Measurements from ENCODE around the gene IGSF21.

The IGSF21 gene

DNA sequence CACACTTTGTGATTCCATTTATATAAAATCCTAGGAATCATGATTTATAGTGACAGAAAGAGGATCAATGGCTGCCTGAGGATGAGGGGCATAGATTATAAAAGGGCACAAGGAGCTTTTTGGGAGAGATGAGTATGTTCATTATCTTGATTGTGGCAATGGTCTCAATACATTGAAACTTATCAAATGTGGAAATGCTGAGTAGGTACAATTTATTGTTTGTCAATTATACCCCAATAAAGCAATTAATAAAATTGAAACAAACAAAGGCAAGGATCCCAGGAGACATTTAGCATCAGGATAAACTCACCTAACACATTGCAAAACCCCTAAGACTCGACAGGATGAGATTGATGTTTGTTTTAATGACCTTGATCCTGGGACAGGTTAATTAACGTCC, 220.1 kb downstream of the IGSF21 start:
- DNase-seq (ENCODE audit: low read depth), result no peak

DNA sequence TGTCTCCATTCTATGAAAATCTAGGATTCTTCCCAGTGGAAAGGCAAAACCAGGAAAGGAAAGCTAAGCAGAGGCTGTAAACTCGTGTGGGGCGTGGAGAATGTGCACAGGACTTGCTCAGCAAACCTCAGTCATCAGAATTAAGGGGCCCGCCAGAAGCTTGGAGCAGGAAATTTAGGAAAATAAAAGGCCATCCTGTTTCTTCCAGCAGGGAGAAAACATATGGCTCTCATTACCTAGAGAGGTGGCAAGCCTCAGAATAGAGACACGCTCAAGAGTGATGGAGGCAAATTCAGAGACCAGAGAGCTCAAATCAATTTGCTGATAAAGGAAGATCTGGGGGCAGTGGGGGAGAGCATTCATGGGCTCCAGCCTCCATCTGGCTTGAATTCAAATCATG, 221.2 kb downstream of the IGSF21 start:
- DNase-seq (ENCODE audit: low read depth), result no peak

DNA sequence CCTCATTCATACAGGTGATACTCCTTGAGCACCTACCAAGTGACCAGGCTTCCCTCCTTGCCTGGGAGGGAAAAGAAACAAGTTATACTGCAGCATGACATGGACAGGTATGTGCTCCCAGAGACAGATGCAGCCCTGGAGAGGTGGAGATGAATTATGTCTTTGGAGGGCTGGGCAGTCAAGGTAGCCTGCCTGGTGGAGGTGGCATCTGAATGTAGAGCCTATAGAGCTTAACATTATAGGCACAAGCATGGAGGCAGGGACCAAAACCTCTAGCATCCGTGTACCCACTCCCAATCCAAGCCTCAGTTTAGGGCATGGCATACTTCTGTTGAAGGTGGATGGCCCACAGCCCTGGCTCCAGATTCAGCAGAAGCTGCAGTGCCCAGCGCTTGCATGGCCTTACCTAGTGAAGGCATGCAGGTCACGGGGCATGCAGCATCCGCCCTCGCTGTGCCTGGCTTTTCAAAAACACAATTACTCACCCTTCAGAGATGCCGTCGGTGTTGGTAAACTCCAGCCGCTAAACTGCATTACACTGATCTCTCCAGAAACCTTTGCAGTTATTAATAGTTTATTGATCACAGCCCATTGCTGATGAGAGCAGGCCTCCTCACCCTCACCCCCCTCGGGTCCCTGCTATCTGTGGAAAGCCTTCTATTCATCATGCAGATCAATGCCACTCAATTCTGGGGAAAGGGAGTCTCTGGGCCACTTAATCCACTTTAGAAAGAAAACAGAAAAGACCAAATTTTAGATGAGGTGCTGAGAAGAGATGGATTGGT, 222.1 kb downstream of the IGSF21 start:
- no peak for DNase-seq (ENCODE audit: low read depth)

DNA sequence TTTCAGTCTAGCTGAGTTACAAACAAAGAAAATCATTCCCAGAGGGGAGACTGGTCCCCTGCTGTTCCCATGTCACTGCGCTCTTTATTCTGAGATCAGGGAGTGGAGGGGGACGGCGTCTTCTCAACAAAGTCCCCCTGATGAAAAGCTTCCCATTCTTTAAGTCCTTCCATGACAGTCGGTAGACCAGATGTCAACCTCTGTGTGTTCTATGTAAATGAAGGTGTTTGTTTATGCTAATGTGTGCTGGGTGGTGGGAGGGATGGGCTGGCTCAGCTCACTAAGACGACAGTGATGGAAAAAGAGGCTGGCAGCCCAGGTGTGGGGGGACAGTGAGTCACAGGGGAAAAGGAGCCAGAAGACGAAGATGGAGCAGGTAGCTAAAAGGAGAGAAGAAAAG, 225.0 kb downstream of the IGSF21 start:
- DNase-seq (ENCODE audit: low read depth), result no peak

DNA sequence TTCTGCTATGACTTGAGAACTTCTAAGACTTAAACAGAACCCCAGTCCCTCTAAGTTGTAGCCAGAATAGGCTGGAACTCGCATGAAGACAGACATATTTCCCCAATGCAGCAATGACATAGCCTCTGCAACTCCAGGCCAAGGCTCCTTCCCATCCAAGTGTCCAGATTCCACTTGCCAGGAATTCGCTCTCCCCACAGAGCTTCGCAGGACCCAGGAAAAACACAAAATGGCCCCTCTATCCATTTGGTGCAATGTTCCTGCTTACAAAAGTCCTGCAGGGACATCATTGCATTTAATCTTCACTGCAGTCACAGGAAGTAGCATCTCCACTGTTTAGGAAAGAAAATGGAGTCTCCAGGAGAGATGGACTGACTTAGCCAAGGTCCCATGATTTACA, 225.6 kb downstream of the IGSF21 start:
- no peak for DNase-seq (ENCODE audit: low read depth)

DNA sequence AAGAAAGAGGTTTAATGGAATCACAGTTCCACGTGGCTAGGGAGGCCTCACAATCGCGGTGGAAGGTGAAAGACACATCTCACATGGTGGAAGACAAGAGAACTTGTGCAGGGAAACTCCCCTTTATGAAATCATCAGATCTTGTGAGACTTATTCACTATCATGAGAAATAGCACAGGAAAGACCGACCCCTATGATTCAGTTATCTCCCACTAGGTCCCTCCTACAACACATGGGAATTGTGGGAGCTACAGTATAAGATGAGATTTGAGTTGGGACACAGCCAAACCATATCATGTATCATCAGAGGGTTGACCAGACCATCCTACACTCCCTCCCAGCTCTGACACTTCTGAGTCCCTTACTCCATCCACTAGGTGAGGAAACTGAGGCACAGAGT, 229.2 kb downstream of the IGSF21 start:
- DNase-seq (ENCODE audit: low read depth), result no peak

DNA sequence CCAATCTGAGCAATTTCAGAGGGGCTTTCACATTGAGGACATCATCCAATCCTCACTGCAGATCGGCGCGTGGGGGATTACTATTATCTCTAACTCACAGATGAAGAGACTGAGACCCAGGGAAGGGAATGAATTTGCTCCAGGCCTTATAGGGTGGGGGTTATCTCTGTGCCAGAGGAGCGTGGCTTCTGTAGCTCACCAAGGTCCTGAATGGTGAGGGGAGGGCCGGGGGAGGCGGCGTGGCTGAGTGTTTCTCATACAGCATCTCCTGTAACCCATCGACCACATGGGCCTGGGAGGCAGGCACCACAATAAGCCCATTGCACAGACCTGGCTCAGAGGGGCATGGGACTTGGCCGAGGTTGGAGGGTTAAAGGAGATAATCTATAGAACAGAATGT, 230.2 kb downstream of the IGSF21 start:
- no peak for DNase-seq (ENCODE audit: low read depth)

DNA sequence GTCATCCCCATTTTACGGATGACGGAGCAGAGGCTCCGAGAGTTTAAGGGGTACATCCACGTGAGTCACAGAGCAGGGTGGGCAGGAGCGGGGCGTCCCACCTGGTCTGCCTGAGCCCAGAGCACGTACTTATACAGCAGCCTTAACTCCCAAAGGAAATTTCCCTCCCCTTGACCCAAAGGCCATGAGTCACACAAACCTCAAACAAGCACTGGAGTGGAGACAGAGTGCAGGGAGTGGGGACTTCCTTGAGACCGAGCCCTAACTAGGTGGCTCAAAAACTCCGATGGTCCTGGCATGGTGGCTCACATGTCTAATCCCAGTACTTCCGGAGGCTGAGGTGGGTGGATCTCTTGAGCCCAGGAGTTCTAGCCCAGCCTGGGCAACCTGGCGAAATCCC, 231.6 kb downstream of the IGSF21 start:
- no peak for DNase-seq (ENCODE audit: low read depth)

DNA sequence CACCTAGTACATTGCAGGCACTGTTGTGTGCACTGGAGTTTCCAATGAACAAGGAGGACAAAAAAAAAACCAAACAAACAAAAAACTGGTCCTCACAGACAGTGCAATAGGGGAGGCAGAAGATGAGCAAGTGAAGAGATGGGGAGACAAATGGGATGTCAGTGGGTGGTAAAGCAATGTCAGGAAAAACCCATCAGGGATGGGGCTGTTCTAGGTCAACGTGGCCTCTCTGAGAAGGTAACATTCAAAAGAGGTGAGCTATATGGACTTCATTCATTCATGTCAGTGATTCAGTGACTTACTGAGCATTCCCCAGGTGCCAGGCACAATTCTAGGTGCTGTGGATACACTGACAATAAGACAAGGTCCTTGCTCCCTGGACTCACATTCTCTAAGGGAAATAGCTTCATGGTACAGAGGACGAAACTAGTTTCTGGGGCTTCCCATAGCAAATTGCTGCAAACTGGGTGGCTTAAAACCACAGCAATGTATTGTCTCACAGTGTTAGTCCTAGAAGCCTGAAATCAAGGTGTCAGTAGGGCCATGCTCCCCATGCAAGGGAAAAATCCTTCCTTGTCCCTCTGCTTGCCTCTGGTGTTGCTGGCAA, 232.7 kb downstream of the IGSF21 start:
- DNase-seq (ENCODE audit: low read depth), result no peak

DNA sequence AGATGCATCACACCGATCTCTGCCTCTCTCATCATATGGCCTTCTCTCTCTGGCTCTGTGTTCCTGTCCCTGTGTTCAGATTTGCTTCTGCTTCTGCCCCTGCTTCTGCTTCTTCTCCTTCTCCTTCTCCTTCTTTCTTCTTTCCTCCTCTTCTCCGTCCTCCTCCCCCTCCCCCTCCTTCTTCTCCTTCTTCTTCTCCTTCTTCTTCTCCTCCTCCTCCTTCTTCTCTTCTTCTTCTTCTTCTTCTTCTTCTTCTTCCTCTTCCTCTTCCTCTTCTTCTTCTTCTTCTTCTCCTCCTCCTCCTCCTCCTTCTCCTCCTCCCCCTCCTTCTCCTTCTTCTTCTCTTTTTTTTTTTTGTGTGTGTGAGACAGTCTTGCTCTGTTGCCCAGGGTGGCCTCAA, 233.2 kb downstream of the IGSF21 start:
- no peak for DNase-seq (ENCODE audit: low read depth)

DNA sequence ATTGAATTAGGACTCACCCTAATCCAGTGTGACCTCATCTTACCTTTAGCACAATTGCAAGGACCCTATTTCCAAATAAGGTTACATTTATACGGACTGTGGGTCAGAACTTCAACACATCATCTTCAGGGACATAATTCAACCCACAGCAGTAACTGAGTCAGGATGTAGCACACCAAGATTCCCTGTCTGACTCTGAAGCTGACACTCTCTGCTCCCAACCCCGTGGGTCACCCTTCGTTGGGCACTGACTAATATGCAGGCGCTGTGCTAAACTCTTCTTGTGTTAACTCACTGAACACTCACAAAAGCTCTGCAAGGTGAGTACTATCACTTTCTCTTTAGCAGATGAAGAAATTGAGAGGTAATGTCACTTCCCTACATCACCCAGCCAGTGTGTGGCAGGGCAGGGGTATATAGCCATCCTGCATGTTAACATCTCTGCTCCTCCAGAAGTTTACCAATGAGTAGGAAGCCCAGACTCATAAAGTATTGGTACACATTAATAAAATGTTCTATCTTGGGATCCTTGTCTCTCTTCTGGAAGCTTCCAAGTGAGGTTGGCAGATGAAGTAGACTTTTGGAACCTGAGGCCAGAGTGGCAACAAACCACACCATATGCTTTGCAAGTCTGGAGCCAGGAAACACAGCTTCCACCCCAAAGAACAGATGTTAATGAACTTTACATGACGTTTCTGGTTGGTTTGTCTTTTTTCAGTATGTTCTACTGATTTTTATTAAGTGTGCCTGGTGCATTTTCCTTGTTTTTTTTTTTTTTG, 233.9 kb downstream of the IGSF21 start:
- DNase-seq (ENCODE audit: low read depth), result no peak

DNA sequence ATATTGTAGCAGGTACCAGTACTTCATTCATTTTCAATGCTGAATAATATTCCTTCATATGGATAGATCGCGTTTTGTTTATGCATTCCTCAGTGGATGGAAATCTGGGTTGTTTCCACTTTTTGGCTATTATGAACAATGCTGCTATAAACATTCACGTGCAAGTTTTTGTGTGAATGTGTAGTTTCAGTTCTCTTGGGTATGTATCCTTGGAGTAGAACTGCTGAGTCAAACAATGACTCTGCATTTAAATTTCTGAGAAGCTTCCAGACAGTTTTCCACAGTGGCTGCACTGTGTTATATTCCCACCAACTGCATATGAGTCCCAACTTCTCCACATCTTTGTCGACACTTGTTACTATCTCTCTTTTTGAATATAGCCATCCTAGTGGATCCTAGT, 235.1 kb downstream of the IGSF21 start:
- DNase-seq (ENCODE audit: low read depth), result no peak

DNA sequence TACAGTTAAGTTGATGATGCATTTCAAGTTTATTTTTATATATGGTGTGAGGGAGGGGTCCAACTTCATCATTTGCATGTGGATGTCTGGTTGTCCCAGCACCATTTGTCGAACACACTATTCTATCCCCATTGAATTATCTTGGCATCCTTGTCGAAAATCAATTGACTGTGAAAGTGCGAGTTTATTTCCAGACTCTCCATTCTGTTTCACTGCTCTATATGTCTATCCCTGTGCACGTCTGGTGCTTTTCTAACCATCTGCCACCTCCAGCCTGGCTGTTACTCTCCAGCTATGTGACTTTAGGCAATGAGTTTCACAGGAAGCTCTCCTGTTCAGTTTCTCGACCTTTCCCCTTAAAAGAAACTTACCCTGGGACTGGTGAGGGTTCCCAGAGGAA, 236.0 kb downstream of the IGSF21 start:
- DNase-seq (ENCODE audit: low read depth), result no peak

DNA sequence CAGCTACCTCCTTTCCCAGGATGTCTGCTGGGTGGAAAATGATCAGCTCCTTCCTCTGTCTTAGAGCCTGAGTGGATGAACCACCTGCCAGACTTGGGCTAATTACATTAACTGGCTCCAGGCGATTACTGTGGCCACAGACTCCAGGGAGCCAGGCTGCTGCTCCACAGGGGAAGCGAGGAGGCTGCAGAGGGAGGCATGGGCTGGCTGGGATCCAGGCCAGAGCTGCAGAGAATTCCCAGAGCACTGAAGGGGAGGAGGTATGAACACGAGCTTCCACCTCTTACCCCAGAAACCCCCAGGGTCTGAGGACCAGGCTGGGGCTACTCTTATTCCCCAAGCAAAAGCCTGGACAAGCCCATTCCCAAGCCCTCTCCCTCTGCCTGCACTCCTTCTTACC, 237.2 kb downstream of the IGSF21 start:
- DNase-seq (ENCODE audit: low read depth), result no peak

DNA sequence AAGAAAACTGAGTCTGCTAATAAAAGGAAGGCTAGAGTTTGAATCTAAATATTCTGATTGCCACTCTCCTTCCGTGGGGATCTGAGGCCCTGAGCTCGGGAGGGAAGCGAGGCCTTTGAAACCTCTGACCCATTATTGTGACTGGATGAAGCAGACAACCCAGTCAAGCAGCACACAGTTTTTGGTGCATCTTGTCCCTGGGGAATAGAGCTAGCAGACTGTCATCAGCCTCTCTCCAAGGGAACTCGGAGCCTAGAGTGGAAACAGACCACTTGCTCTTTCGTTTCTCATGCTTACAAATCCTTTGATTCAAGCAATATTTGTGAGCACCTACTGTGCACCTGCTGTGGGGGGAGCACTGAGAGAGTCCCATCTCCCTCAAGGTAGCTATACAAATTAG, 240.0 kb downstream of the IGSF21 start:
- DNase-seq (ENCODE audit: low read depth), result no peak

DNA sequence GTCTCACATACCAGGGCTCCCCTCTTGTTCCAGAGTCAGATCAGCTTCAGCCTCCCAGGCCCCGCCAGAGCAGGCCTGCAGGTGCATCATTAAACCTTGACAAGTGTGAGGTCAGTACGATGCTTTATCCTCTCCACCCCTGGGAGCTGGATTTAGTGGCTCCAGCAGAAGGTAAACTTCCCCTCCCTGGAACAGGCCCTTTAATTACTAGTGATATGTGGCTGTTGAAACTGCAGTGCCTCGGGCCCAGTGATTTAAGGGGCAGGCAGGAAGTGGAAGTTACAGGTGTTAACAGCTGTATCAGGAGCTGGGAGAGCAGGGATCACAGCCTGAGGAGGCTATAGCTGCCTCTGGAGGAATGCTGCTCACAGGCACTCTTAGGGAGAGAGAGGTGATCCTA, 240.8 kb downstream of the IGSF21 start:
- no peak for DNase-seq (ENCODE audit: low read depth)

DNA sequence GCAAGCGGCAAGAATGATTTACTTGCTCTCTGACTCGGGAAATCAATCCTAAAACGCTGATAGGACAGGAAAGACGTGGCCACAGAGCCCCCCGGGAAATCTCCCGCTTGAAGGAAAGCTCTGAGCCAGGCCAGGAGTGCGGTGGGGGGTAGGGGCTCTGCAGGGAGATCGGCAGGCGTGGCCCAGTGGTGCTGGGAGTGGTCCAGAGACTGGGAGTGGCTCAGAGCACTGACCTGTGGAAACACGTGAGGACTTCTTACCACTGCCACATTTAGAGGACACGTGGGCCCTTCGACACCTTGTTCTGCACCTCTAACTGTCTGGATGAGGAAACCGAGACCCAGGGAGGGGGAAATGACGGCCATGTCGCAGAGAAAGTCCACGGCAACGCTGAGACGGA, 243.1 kb downstream of the IGSF21 start:
- no peak for DNase-seq (ENCODE audit: low read depth)

DNA sequence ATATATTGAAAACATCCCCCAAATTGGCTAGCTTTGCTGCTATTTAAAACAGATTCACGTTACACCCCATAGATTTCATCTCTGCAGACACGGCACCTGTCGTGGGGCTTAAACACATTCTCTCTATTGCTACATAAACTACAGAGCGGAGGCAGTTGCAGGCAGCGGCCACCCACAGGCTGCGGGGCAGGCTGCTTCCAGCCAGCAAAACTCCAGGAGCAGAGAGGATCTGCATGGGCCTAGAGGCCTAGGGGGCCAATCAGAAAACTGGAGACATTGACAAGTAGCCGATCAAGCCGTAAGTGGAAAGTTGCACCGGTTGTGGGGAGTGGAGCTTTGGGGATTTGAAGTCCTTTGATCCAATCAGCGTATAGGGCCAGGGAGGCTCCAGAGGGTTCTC, 244.1 kb downstream of the IGSF21 start:
- DNase-seq (ENCODE audit: low read depth), result no peak

DNA sequence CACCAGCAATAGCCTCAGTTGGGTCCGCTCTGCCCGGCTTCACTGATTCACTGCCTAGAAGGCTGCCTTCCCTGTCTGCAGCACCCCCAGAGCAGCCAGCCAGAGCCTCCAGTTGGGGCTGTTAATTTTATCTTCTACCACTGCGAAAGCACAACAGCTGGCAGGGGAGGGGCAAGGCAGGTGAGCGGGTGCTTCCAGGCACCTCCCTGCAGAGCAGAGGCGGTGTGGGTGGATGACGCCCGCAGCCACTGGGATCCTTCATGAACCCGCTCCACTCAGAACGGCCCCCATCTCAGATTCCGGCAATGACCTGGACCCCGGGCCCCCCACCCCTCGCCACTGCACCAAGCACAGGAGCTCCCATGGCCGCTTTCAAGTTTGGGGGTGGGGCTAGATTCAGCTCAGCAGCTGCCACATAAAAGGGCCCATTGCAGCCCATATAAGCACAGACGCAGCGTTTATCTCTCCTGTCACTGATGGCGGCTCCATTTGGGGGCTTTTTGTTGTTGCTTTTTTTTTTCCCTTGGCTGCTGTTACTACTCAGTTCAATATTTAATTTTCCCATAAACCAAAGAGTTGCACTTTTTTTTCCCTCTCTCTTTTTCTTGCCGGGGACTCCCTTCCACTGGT, 245.2 kb downstream of the IGSF21 start:
- no peak for DNase-seq (ENCODE audit: low read depth)

DNA sequence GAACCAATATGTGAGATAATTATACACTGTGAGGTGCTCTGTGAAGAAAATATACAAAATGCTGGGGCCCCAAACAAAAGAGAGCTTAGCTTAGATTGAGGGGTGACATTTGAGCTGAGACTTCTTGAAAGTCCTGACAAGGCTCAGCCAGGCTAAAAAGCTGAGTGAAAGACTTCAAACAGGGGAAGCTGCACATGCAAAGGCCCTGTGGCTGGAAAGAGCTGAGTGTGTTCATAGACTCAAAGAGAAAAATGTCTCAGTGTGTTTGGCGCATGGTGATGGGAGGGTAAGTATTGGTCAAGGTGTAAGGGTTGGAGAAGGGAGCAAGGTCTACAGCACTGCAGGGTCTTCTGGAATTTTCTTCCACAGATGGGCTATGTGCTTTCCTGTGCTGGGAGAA, 245.9 kb downstream of the IGSF21 start:
- no peak for DNase-seq (ENCODE audit: low read depth)

DNA sequence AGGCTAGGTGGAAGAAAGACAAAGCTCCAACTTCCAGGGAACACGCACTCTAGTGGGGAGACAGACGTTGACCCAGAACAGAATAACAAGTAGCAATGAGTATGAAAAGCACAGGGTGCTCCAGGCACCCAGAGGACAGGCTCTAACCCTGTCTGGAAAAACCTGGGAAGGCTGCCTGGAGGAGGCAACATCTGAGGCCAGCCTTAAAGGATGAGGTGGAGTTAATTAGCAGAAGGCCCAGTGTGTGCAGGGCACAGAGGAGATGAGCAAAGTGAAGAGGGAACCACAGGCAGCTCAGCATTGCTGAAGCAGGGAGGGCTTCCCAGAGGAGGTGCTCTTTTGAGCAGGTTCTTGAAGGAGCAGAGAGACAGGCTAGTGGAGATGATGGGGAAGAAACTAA, 246.4 kb downstream of the IGSF21 start:
- no peak for DNase-seq (ENCODE audit: low read depth)

DNA sequence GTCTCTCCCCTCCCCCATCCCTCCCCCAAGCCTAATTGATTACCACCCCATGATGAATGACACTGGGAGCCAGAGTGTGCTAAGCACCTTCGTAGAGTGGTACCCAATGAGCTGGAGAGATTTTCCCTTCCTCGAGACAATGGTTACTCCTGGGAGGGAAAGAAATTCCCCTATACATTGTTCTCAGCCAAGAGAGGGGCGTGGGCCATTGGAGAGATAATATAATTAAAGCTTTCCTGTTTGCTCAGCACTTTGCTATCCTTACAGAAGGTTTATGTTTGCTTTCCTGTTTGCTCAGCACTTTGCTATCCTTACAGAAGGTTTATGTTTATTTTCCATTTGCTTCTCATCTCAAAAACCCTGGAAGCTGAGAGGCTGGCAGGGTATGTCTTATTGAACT, 247.0 kb downstream of the IGSF21 start:
- no peak for DNase-seq (ENCODE audit: low read depth)

Data from fibroblast of the conjunctiva (primary cell).